Measurements from ENCODE around the gene INPP5D.

The INPP5D gene

DNA sequence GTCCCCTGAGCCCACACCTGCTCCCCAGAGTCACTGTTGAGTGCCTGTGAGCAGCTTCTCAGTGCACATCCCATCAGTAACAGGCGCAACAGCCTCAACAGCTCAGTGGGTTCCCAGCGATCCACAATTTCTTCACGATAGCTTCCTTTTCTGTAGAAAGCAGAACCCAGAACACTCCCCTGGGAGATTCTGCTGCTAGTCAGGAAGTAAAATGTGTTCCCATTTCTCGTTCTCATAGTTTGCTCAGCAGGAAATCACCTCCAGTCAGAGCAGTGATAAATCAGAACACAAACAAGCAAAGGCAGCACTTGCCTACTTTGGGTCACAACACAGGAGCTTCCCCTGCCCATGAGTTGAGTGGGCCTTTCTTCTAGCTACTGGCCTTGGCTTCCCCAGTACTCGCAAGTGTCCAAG, 142.4 kb downstream of the INPP5D start:
- no peak for DNase-seq (ENCODE audit: low read depth)
- H3K4me3 ChIP-seq (ENCODE audit: control insufficient read depth, low read depth, low read length): no peak overlapping the region
- TF ChIP-seq, protein P1, sequence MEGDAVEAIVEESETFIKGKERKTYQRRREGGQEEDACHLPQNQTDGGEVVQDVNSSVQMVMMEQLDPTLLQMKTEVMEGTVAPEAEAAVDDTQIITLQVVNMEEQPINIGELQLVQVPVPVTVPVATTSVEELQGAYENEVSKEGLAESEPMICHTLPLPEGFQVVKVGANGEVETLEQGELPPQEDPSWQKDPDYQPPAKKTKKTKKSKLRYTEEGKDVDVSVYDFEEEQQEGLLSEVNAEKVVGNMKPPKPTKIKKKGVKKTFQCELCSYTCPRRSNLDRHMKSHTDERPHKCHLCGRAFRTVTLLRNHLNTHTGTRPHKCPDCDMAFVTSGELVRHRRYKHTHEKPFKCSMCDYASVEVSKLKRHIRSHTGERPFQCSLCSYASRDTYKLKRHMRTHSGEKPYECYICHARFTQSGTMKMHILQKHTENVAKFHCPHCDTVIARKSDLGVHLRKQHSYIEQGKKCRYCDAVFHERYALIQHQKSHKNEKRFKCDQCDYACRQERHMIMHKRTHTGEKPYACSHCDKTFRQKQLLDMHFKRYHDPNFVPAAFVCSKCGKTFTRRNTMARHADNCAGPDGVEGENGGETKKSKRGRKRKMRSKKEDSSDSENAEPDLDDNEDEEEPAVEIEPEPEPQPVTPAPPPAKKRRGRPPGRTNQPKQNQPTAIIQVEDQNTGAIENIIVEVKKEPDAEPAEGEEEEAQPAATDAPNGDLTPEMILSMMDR (IDR thresholded peaks at IDR 0.05; ENCODE audit: control insufficient read depth, insufficient read depth, low read depth, low read length, missing control alignments): no peak

DNA sequence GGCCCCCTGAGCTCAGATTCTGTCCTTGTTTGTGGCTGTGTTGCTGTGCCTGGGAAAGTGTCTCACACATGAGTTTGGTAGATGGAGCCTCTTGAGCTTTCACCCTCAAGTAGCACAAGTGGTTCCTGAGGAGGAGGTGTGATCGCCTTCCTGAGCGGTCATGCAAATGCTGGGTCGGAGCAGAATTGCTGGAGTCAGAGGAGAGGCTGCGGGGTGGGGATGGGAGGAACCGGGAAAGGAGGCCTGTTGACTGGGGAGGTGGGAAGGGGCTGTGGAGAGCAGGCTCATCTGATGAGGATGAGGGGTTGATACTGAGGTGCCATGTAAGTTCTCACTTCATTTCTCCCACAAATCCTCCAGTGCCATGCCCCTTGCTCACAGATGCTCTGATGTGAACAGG, 142.9 kb downstream of the INPP5D start:
- TF ChIP-seq, protein P1 (IDR thresholded peaks at IDR 0.05; ENCODE audit: control insufficient read depth, insufficient read depth, low read depth, low read length, missing control alignments): no peak
- DNase-seq (ENCODE audit: low read depth): no peak
- H3K4me3 ChIP-seq (ENCODE audit: control insufficient read depth, low read depth, low read length): no peak overlapping the region

DNA sequence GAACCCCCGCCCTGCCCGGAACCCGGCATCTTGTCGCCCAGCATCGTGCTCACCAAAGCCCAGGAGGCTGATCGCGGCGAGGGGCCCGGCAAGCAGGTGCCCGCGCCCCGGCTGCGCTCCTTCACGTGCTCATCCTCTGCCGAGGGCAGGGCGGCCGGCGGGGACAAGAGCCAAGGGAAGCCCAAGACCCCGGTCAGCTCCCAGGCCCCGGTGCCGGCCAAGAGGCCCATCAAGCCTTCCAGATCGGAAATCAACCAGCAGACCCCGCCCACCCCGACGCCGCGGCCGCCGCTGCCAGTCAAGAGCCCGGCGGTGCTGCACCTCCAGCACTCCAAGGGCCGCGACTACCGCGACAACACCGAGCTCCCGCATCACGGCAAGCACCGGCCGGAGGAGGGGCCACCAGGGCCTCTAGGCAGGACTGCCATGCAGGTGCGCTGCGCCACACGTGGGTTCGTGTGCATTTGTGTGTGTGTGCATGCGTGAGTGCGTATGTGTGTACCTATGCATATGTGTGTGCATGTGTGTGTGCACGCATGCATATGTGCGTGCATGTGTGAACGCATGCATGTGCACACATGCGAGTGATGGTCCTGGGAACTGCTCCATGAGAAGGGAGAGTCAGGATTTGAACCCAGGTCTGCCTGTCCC, 144.3 kb downstream of the INPP5D start:
- no peak overlapping the region for H3K4me3 ChIP-seq (ENCODE audit: control insufficient read depth, low read depth, low read length)
- TF ChIP-seq, protein P1 (IDR thresholded peaks at IDR 0.05; ENCODE audit: control insufficient read depth, insufficient read depth, low read depth, low read length, missing control alignments): no peak
- DNase-seq (ENCODE audit: low read depth): no peak

DNA sequence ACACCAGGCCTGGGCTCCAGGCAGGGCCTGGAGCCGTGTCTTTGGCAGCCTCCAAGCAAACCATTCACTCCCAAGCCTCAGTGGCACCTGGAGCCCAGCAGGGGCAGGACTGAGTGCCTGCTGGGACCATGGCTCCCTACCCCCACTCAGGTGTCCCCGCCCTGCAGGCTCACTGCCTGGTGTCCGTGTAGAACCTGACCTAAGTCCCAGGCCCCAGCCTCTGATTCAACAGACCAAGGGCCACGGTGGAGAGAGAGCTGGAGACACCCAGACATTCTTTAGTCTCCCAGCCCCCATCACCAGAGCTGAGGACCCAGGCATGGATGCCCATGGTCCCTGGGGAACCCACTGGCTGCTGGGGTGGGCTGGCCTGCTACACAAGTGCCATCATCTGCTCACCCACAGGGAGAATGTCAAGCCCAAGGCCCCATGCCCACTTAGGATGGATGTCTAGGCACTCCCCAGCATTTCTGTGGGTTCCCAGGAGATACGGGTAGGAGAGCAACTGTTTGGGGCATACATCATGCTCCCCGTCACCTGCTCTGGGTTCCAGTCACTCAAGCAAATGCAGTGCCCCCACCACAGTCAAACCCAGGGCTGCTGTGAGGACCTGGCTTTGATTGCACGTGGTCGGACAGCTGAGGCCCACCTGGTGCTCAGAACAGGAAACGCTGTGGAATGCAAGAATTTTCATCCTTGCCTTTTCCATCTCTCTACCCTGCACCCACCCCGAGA, 148.4 kb downstream of the INPP5D start:
- no peak for DNase-seq (ENCODE audit: low read depth)
- no peak overlapping the region for H3K4me3 ChIP-seq (ENCODE audit: control insufficient read depth, low read depth, low read length)
- TF ChIP-seq, protein P1 (IDR thresholded peaks at IDR 0.05; ENCODE audit: control insufficient read depth, insufficient read depth, low read depth, low read length, missing control alignments): no peak

DNA sequence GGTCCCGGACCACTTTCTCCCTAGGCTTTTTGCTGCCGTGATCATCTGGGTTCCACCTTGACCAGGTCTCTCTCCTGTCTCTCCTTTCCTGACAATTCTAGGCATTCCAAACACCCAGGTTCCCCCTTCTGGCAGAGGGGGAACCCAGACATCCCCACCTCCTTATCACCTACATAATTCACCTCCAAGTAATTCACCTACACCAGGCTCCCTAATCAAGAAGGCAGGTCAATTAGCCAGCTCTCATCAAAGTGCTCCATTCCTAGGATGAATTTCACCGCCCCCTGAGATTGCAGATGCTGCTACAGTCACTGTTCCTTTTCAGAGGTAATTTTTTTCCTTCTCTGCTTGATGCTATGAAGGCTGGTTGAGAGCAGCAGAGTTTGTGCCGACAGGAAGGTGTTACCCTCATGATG, 149.0 kb downstream of the INPP5D start:
- no peak overlapping the region for H3K4me3 ChIP-seq (ENCODE audit: control insufficient read depth, low read depth, low read length)
- TF ChIP-seq, protein P1 (IDR thresholded peaks at IDR 0.05; ENCODE audit: control insufficient read depth, insufficient read depth, low read depth, low read length, missing control alignments): no peak
- DNase-seq (ENCODE audit: low read depth): no peak

DNA sequence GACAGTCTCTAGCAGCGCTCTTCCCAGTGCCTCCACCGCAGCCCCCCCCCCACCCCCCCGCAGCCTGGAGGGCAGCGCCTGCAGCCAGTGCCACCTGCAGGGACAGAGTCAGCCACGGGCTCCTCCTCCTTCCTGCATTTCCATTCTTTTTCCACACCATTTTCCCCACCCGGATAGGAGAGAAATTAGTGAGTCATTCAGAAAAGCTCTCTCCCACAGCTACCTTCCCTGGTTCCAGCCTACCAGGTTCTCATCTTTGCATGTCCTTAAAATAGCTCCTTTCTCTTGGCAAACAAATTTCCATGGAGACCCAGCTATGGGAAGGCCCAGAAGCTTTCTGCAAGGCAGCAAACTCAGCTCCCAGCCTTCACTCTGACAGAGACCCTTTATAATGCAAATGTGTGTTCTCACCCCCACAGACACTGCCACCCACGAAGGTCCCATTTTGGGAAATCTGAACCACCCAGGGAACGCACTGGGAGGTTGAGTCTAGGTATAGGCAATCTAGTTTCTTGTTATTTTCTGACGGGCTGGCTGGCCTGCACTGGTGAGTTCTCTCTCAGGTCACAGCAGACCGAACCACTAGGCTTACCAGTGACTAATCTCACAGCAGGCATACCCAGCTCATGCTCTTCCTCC, 149.5 kb downstream of the INPP5D start:
- no peak for DNase-seq (ENCODE audit: low read depth)
- TF ChIP-seq, protein P1 (IDR thresholded peaks at IDR 0.05; ENCODE audit: control insufficient read depth, insufficient read depth, low read depth, low read length, missing control alignments): no peak
- H3K4me3 ChIP-seq (ENCODE audit: control insufficient read depth, low read depth, low read length): no peak overlapping the region

All from AG09309 (cell line).